GM10248 (cell line): ENCODE measurements around the gene WDR5B.
"Not testable (repeated sequence)": the region's sequence is repeated elsewhere in the genome, so short reads cannot be mapped to it uniquely, and the experiment has no call there.

Experiments
- CTCF ChIA-PET: fragments of 300-600 bp; sonication (Branson Sonifier 250); formaldehyde crosslinking; extraction: SDS; loops from one replicate; lab custom pipeline; 2021; ENCODE audit warnings: antibody characterized with exemption; lab: Yijun Ruan, JAX
- POLR2A ChIA-PET: fragments of 350-650 bp; sonication (Branson Sonifier 250); formaldehyde crosslinking; extraction: SDS; loops from one replicate; lab custom pipeline; 2020; ENCODE audit warnings: antibody characterized with exemption; lab: Yijun Ruan, JAX
- DNase-seq: peaks from one replicate; pipeline ENCODE4 v3.0.0; 2012; ENCODE audit errors: extremely low spot score
- TF ChIP-seq, protein P1 (sequence below): IDR thresholded peaks from 2 replicates; pipeline ENCODE4 v1.5.1; 2012; ENCODE audit warnings: mild to moderate bottlenecking, low read depth; ENCODE audit errors: extremely low read depth, missing control alignments, control extremely low read depth

Gene WDR5B

DNA sequence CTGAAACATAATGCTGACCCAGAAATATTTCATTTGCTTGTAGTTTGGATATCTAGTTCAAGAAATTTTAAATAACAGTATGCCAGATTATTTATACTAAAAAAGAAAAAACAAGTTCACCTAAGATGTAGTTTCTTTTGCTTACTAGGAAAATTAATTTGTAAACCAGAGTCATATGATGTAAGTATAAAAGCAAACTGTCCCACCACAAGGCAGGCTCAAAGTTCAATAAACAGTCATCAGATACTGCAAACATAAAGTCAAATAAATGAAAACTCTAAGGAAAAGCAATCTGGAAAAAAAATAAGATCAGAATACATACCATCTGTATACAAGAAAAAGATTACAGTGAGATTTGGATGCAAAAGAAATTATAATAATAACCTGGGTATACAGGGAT, 40.2 kb upstream of the WDR5B start:
- POLR2A ChIA-PET = no interaction called here
- CTCF ChIA-PET = no interaction called here
- DNase-seq = no peak
- TF ChIP-seq, protein P1, sequence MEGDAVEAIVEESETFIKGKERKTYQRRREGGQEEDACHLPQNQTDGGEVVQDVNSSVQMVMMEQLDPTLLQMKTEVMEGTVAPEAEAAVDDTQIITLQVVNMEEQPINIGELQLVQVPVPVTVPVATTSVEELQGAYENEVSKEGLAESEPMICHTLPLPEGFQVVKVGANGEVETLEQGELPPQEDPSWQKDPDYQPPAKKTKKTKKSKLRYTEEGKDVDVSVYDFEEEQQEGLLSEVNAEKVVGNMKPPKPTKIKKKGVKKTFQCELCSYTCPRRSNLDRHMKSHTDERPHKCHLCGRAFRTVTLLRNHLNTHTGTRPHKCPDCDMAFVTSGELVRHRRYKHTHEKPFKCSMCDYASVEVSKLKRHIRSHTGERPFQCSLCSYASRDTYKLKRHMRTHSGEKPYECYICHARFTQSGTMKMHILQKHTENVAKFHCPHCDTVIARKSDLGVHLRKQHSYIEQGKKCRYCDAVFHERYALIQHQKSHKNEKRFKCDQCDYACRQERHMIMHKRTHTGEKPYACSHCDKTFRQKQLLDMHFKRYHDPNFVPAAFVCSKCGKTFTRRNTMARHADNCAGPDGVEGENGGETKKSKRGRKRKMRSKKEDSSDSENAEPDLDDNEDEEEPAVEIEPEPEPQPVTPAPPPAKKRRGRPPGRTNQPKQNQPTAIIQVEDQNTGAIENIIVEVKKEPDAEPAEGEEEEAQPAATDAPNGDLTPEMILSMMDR = no peak

DNA sequence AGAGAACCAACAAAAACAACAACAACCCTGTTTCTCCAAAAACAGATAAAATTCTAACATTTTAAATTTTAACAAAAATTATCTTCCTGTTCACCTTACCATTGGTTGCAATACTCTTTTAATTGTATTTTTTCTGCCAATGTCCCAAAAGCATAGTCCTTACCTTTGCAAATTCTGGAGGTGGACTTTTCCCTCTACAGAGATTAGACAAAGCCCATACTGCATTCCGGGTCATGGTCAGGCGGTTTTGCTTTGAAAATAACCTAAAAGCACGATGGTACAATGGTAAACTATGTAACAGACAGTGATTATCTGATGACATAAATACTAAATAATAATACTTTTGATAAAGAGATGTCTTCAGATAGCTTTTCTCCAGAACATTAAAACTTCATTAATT, 35.5 kb upstream of the WDR5B start:
- ChIA-PET POLR2A (no interaction called here), CTCF (interaction anchor here (2.0 kb wide), 1 partner anchor 9 kb away, joined by 8 read pairs; no protein-coding TSS in a partner anchor)
- TF ChIP-seq, protein P1 = no peak
- no peak for DNase-seq

DNA sequence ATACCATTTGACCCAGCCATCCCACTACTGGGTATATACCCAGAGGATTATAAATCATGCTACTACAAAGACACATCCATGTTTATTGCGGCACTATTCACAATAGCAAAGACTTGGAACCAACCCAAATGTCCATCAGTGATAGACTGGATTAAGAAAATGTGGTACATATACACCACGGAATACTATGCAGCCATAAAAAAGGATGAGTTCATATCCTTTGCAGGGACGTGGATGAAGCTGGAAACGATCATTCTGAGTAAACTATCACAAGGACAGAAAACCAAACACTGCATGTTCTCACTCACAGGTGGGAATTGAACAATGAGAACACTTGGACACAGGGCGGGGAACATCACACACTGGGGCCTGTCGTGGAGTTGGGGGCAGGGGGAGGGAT, 32.4 kb upstream of the WDR5B start:
- POLR2A ChIA-PET, CTCF ChIA-PET, DNase-seq: not testable (repeated sequence)

DNA sequence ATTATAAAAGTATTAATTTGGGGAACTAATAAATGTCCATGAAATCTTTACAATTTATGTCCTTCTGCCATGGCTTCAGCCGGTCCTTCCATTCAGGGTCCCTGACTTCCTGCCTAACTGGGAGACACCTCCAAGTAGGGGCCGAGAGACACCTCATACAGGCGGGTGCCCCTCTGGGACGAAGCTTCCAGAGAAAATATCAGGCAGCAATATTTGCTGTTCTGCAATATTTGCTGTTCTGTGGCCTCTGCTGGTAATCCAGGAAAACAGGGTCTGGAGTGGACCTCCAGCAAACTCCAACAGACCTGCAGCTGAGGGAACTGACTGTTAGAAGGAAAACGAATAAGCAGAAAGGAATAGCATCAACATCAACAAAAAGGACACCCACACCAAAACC, 28.6 kb upstream of the WDR5B start:
- POLR2A ChIA-PET, DNase-seq: not testable (repeated sequence)
- CTCF ChIA-PET = interaction anchor here (1.2 kb wide), 1 partner anchor 14 kb away, joined by 4 read pairs; no protein-coding TSS in a partner anchor

DNA sequence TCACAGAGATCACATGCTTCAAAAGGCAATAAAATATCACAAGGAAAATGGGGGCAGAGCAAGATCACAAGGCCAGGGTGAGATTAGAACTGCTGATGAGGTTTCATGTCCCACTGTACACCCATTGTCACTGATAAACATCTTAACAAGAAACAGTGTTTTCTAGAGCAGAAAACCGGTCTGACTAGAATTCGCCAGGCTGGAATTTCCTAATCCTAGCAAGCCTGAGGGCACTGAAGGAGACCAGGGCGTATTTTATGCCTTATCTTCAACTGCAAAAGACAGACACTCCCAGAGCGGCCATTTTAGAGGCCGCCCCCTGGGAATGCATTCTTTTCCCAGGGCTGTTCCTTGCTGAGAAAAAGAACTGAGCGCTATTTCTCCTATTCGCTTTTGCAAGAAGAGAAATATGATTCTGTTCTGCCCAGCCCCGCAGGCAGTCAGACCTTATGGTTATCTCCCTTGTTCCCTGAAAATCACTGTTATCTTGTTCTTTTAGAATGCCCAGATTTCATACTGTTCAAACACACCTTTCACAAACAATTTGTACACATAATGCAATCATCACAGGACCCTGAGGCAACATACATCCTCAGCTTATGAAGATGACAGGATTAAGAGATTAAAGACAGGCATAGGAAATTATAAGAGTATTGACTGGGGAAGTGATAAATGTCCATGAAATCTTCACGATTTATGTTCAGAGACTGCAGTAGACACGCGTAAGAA, 28.1 kb upstream of the WDR5B start:
- POLR2A ChIA-PET, CTCF ChIA-PET, DNase-seq: not testable (repeated sequence)

DNA sequence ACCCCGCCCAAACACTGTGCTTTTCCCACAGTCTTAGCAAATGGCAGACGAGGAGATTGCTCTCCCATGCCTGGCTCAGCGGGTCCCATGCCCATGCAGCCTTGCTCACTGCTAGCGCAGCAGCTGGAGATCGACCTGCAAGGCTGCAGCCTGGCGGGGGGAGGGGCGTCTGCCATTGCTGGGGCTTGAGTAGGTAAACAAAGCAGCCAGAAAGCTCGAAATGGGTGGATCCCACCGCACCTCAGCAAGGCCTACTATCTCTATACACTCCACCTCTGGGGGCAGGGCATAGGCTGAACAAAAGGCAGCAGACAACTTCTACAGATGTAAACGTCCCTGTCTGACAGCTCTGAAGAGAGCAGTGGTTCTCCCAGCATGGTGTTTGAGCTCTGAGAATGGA, 27.2 kb upstream of the WDR5B start:
- no peak for DNase-seq

DNA sequence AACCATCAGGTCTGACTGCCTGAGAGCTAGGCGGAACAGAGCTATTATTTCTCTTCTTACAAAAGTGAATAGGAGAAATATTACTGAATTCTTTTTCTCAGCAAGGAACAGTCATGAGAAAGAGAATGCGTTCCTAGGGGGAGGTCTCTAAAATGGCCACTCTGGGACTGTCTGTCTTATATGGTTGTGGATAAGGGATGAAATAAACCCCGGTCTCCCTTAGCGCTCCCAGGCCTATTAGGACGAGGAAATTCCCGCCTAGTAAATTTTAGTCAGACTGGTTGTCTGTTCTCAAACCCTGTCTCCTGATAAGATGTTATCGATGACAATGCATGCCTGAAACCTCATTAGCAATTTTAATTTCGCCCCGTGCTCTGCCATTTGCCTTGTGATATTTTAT, 20.1 kb upstream of the WDR5B start:
- POLR2A ChIA-PET = no interaction called here
- CTCF ChIA-PET = no interaction called here
- TF ChIP-seq, protein P1 = no peak
- no peak for DNase-seq

More for the DNA sequence above, 27.2 kb upstream of the WDR5B start:
- TF ChIP-seq, protein P1 = no peak
- CTCF ChIA-PET = interaction anchor here (0.7 to 1.0 kb wide), 3 partner anchors 10 to 50 kb away, joined by 4 to 5 read pairs (median 4); no protein-coding TSS in a partner anchor
- POLR2A ChIA-PET = no interaction called here

DNA sequence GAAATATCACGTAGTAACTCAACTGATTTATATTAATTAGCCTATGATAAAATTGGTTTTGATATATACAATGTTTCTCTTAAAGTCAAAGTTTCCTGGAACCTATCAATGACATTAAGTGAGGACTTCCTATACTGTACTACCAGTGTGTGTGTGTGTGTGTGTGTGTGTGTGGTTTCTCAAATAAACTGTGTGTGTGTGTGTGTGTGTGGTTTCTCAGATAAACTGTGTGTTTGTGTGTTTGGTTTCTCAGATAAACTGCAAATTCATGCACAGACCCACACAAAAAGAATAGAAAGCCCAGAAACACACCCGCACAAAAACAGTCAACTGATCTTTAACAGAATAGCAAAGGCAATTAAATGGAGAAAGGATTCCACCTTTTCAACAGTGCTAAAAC, 14.5 kb upstream of the WDR5B start:
- TF ChIP-seq, protein P1 = no peak
- no peak for DNase-seq
- ChIA-PET POLR2A (no interaction called here), CTCF (interaction anchor here (1.0 to 2.4 kb wide), 2 partner anchors 11 to 14 kb away, joined by 3 to 11 read pairs; partner anchors contain the start of gene WDR5B)
